Measurements from ENCODE around the gene PITX1.

PITX1 gene

DNA sequence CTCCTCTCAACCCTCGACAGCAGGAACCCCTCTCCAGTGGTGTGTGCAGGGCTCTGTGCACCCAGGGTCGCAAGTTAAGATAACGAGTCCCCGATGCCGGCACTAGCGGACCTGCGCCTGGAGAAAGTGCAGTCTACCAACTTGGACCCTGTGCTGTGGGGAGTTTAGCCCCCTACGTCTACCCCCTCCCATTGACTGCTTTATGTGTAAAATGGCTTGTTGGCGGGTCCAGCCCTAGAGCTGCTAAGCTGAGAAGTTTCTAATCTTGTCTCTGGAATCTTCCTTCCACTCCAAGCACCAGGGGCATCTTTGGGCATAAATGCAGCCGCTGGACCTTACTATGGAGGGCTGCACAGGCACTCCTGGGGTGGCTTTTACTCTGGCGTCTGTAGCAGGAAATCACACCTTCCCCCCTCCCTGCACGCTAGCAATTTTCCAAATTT lies 7.1 kb upstream of the PITX1 start:
- FAIRE-seq (no peak), DNase-seq (ENCODE audit: insufficient read length, low spot score) (no peak)
- TF ChIP-seq POLR2A (IDR thresholded peaks at IDR 0.05; ENCODE audit: low read depth, low read length), result no peak

DNA sequence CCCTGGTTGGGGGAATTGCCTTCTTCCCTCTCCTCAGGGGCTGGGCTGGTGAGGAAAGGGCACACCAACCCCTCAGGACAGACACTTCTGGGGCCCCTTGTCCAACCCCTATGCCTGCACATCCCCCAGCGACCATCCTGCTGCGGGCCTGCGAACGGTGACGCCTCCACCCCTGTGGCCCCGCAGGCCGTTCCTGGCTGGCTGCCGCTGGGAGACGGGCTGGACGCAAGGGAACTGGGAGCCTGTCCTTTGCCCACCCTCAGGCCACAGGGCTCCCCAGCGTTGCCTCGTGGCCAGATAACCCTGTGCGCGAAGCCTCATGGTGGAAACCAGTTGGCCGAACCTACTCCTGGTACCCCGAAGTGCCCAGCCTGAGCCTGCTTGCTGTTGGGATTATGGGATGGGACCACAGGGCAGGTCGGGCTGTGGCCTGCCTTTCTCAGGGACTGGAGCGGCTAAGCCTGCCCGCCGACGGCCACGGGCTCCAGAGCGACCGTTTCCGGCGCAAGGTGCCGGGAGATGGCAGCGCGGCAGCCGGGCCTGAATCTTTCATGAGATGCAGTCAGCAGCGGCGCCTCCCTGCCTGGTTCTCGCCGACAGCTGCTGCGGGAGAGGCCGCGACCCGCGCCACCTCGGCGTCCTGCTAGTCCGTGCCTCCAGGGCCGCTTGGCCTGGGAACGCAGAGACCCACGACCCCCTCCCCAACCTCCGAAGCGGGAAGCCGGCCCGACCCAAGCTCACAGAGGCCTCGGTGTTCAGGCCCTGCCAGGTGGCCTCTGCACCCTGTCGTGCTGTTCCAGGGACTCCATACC lies 6.5 kb upstream of the PITX1 start:
- DNase-seq (ENCODE audit: insufficient read length, low spot score) (no peak), FAIRE-seq (no peak)
- TF ChIP-seq POLR2A (IDR thresholded peaks at IDR 0.05; ENCODE audit: low read depth, low read length), result no peak

- no peak for TF ChIP-seq POLR2A (IDR thresholded peaks at IDR 0.05; ENCODE audit: low read depth, low read length)
- FAIRE-seq (no peak), DNase-seq (ENCODE audit: insufficient read length, low spot score) (no peak)
Observed at GRCh38 chr5:135040034-135040332, 6.0 kb upstream of the PITX1 start.

DNA sequence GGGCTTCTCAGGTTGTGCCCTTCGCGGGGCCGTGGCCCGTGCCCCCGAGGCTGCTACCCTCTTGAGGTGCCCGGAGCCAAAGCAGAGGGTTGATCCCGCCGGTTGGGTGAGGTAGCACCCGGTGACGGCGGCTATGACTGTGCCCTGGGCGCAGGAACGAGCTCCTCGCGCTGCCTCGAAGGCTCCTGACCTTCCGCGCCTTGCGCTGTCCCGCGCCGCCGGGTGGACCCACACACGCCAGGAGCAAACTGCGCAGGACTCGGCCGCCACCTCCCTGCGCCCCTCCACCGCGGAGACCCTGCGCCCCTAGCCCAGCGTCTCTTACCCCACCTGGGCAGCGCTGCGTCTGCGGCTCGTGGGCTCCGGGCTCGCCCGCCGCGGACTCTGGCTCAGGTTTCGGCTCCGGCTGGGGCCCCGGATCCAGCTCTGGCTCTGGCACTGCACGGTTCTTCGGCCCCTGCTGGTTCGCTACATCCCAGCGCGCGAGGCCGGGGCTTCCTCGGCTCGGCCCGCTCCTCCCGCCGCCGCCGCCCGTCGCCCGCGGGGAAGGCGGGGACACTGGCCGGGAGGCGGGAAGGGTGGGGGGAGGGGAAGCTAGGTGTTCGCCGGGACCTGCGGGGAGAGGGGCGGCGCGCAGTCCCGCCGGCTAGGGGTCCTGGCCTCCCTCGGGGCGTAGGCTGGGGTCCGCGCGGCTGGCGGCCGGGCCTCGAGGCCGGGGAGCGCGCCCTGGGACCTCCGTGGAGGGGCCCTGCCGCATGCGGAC lies 5.4 kb upstream of the PITX1 start:
- FAIRE-seq, result no peak
- DNase-seq (ENCODE audit: insufficient read length, low spot score), result no peak
- TF ChIP-seq POLR2A (IDR thresholded peaks at IDR 0.05; ENCODE audit: low read depth, low read length), result no peak

DNA sequence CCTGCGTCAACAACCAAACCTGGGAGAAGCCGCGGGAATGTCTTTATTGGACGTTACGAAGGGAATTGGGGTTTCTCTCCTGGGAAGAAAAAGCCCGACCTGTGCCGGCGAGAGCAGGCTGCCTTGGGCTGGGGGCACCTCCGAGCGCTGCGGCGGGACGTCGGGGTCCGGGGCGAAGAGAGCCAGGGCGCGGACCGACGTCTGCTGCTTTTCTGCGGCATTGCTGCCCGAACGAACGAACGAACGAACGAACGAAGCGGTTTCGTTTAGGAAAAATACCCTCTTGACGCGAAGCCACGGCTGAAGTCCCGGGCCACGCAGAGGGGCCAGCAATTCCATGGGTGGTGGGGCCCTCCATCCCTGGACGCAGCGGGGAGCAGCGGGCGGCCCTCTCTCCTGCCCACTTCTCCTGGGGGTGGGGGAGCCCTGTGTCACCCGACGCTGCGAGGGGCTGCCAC lies 4.8 kb upstream of the PITX1 start:
- DNase-seq (ENCODE audit: insufficient read length, low spot score) (no peak), FAIRE-seq (no peak)
- TF ChIP-seq POLR2A (IDR thresholded peaks at IDR 0.05; ENCODE audit: low read depth, low read length), result no peak

DNA sequence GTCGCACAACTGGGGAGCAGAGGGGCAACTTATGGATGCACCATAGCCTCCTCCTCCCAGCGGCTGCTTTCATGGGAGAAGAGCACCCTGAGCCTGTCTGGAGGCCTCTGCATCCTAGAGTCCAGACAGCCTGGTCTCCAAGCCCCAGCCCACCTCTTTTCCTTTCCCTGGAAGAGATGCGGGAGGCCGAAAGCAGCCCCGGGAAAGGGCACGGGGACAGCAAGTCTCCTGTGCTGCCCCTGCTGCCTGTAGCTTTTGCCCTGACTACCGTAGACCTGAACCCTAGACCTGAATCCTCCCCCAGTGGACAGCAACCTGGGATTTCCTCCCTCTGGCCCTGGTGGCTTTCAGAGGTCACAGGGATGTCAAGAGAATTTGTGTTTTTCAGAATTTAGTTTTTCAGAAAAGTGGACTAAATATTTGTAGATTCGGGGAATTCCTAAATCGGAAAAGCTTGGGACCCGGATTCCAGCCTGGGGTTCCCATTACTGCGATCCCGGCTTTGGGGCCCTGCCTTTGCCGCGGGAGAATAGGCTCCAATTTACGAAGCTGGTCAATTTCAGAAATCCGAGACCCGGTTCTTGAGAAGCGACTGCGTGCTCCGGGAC lies 4.3 kb upstream of the PITX1 start:
- TF ChIP-seq POLR2A (IDR thresholded peaks at IDR 0.05; ENCODE audit: low read depth, low read length), result no peak
- FAIRE-seq, result no peak
- DNase-seq (ENCODE audit: insufficient read length, low spot score), result no peak

DNA sequence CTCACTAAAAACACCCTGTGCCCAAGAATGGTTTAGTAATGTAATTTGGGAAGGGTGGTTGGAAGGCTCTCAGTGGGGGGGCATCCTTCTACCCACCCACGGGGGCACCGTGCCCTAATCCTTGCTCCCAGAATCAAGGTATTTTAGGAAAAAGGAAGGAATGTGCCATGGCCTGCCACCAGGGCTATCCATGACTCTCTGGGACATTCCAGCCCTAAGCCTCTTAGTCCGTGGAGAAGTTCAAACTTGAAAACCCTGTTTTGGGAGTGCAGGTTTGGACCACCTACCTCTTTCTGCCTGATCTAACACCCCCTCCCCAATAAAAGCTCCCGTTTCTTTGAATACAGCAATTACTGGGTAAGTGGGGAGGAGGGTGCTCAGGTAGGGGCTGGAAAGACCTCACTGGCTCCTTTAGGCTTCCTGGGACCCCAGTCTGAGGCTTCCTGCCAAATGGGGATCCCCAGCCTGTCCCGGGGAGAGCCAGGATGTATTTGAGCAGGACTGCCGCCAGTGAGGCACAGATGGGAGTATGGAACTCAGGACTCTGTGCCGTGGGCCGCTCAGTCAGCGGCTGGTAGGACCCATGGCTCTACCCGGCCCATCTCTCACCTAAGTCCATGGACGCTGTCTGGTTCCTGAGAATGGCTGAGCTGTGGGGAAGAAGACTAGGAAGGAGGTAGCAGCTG lies 3.6 kb upstream of the PITX1 start:
- no peak for TF ChIP-seq POLR2A (IDR thresholded peaks at IDR 0.05; ENCODE audit: low read depth, low read length)
- DNase-seq (ENCODE audit: insufficient read length, low spot score) (no peak), FAIRE-seq (no peak)

DNA sequence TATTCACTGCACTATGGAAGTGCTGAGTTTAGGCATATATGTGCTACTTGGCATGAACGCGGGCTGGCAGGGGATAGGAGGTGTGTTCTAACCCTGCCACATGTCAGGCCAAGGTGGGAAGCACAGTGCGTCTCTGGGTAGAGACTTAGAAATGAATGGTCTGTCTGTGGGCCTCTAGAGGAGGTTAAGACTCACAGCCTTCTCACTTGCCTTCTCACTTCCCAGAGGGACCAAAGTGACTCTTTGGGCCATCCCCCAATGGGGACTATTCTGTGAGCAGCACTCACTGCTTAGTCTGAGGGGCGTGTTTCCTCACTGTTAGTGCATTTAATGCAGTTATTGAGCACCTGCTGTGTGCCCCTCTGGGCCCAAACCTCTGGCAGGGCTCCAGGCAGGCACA lies 2.4 kb upstream of the PITX1 start:
- no peak for FAIRE-seq
- no peak for TF ChIP-seq POLR2A (IDR thresholded peaks at IDR 0.05; ENCODE audit: low read depth, low read length)
- DNase-seq (ENCODE audit: insufficient read length, low spot score), result no peak

GRCh38 chr5:135035678-135036030 lies 1.6 kb upstream of the PITX1 start:
- TF ChIP-seq POLR2A (IDR thresholded peaks at IDR 0.05; ENCODE audit: low read depth, low read length), result no peak
- FAIRE-seq (no peak), DNase-seq (ENCODE audit: insufficient read length, low spot score) (no peak)

- no peak for TF ChIP-seq POLR2A (IDR thresholded peaks at IDR 0.05; ENCODE audit: low read depth, low read length)
- DNase-seq (ENCODE audit: insufficient read length, low spot score), result no peak
- no peak for FAIRE-seq
Observed at GRCh38 chr5:135034963-135035677, 1.1 kb upstream of the PITX1 start.

DNA sequence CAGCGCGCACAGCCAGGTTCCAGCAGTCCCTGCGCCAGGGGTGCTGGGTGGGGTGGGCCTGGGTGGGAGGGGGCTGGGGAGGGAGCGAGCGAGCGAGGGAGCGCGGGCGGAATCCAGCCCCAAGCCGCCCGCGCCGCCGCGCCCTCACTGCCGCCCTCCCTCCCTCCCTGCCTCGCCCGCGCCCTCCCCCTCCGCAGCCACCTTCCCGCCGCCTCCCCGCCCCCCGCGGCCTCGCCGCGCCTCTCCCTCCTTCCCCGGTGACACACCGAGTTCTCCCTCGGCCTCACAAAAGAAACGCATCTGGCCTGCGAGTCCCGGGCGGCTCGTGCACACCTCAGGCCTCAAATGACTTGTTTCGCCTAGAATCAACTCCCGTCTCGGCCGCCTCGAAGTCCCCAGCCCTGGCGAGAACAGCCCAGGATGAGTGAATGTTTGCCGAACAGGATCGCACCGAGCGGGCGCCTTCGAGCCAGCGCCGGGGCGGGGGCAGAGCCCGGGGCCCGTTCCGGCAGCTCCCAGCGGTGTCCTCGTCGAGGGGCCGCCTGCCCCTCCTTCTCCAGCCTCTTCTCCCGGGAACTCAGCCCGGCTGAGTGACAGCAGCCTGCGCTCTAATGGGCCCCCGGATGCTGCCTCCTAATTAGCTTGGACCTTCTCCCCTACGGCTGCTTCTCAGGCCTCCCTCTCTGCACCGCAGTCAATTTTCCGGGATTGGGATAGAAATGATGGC lies 371 bp upstream of the PITX1 start:
- FAIRE-seq (no peak), DNase-seq (ENCODE audit: insufficient read length, low spot score) (peak; percentile 96)
- TF ChIP-seq POLR2A (IDR thresholded peaks at IDR 0.05; ENCODE audit: low read depth, low read length), result no peak

- FAIRE-seq (no peak), DNase-seq (ENCODE audit: insufficient read length, low spot score) (peak; percentile 70)
- TF ChIP-seq POLR2A (IDR thresholded peaks at IDR 0.05; ENCODE audit: low read depth, low read length), result 0 out of 2 replicates have a peak, but pooled peaks have one; percentile 20
Observed at GRCh38 chr5:135032999-135033861, 798 bp downstream of the PITX1 start.

Measured in H54 (cell line).